ENCODE results near the gene SEC24C. TPM values are rescaled to one million over a fixed set of nuclear protein-coding genes. Genes with fewer than 3 reads are reported as not detected.

Gene SEC24C
- total RNA-seq, 2 experiments from 2014 or later: 87.5 to 88.7 TPM

GRCh38 chr10:73759512-73760115 lies 15.4 kb downstream of the SEC24C start:
- Mint-ChIP-seq H3K27ac (peak overlapping the region; percentile 87), H3K4me3 (peak overlapping the region; percentile 20), H3K9me3 (no peaks in the 10 kb centered on the region), H3K36me3 (ENCODE audit: low read depth) (peaks cover 39% of the 10 kb centered on the region), H3K4me1 (ENCODE audit: low read depth) (peaks cover 53% of the 10 kb centered on the region), H3K27me3 (no peaks in the 10 kb centered on the region)
- DNase-seq: peak; percentile 70
- POLR2A ChIA-PET: interaction anchor here (1.1 to 3.2 kb wide), 9 partner anchors 10 to 50 kb away, joined by 3 to 22 read pairs (median 6); partner anchors contain the start of genes CHCHD1 and ZSWIM8
- no peak for TF ChIP-seq CTCF (IDR thresholded peaks at IDR 0.05)
- ATAC-seq: peak; percentile 81
- CTCF ChIA-PET: interaction anchor here (0.7 to 2.6 kb wide), 3 partner anchors 9 to 22 kb away, joined by 3 to 14 read pairs (median 3); partner anchors contain the start of gene CHCHD1
- intact Hi-C loops (cut with micrococcal nuclease): no loop called here

GRCh38 chr10:73761781-73762180 lies 17.6 kb downstream of the SEC24C start:
- peaks cover 56% of the 10 kb centered on the region for H3K36me3 Mint-ChIP-seq (ENCODE audit: low read depth)
- no peaks in the 10 kb centered on the region for H3K9me3 Mint-ChIP-seq
- no peak for DNase-seq
- peaks cover 53% of the 10 kb centered on the region for H3K4me1 Mint-ChIP-seq (ENCODE audit: low read depth)
- no peak overlapping the region for H3K4me3 Mint-ChIP-seq
- ChIA-PET CTCF (interaction anchor here (0.7 to 3.0 kb wide), 3 partner anchors 11 to 118 kb away, joined by 3 to 14 read pairs (median 3); a partner anchor contains a TSS), POLR2A (interaction anchor here (1.3 to 3.2 kb wide), 2 partner anchors 11 to 37 kb away, joined by 3 to 30 read pairs; a partner anchor contains a TSS)
- intact Hi-C loops (cut with micrococcal nuclease): no loop called here
- ATAC-seq: no peak
- TF ChIP-seq CTCF (IDR thresholded peaks at IDR 0.05): no peak
- H3K27ac Mint-ChIP-seq: peak overlapping the region; percentile 58
- H3K27me3 Mint-ChIP-seq: no peaks in the 10 kb centered on the region

GRCh38 chr10:73762915-73763314 lies 18.7 kb downstream of the SEC24C start:
- POLR2A ChIA-PET: interaction anchor here (0.5 to 3.2 kb wide), 5 partner anchors 9 to 168 kb away, joined by 3 to 30 read pairs (median 4); a partner anchor contains a TSS
- Mint-ChIP-seq H3K4me1 (ENCODE audit: low read depth) (peaks cover 51% of the 10 kb centered on the region), H3K36me3 (ENCODE audit: low read depth) (peaks cover 60% of the 10 kb centered on the region), H3K4me3 (no peak overlapping the region), H3K27ac (peak overlapping the region; percentile 58), H3K27me3 (no peaks in the 10 kb centered on the region), H3K9me3 (no peaks in the 10 kb centered on the region)
- DNase-seq: no peak
- CTCF ChIA-PET: interaction anchor here (1.0 to 3.0 kb wide), 4 partner anchors 10 to 117 kb away, joined by 3 to 14 read pairs (median 4); a partner anchor contains a TSS
- TF ChIP-seq CTCF (IDR thresholded peaks at IDR 0.05): no peak
- intact Hi-C loops (cut with micrococcal nuclease): no loop called here
- no peak for ATAC-seq

GRCh38 chr10:73763343-73763742 lies 19.2 kb downstream of the SEC24C start:
- no peak overlapping the region for H3K4me3 Mint-ChIP-seq
- no peaks in the 10 kb centered on the region for H3K9me3 Mint-ChIP-seq
- H3K27ac Mint-ChIP-seq: peak overlapping the region; percentile 58
- no peak for ATAC-seq
- peaks cover 47% of the 10 kb centered on the region for H3K4me1 Mint-ChIP-seq (ENCODE audit: low read depth)
- no peaks in the 10 kb centered on the region for H3K27me3 Mint-ChIP-seq
- intact Hi-C loops (cut with micrococcal nuclease): no loop called here
- ChIA-PET CTCF (interaction anchor here (1.0 to 3.0 kb wide), 4 partner anchors 9 to 20 kb away, joined by 3 to 14 read pairs (median 4); a partner anchor contains a TSS), POLR2A (interaction anchor here (1.2 to 3.2 kb wide), 3 partner anchors 9 to 31 kb away, joined by 3 to 30 read pairs (median 4); a partner anchor contains a TSS)
- no peak for DNase-seq
- no peak for TF ChIP-seq CTCF (IDR thresholded peaks at IDR 0.05)
- H3K36me3 Mint-ChIP-seq (ENCODE audit: low read depth): peaks cover 60% of the 10 kb centered on the region

- H3K36me3 Mint-ChIP-seq (ENCODE audit: low read depth): peaks cover 65% of the 10 kb centered on the region
- no peaks in the 10 kb centered on the region for H3K27me3 Mint-ChIP-seq
- no peaks in the 10 kb centered on the region for H3K9me3 Mint-ChIP-seq
- ATAC-seq (no peak), DNase-seq (no peak)
- H3K4me3 Mint-ChIP-seq: no peak overlapping the region
- POLR2A ChIA-PET: no interaction called here
- CTCF ChIA-PET: no interaction called here
- no peak for TF ChIP-seq CTCF (IDR thresholded peaks at IDR 0.05)
- peaks cover 40% of the 10 kb centered on the region for H3K4me1 Mint-ChIP-seq (ENCODE audit: low read depth)
- H3K27ac Mint-ChIP-seq: peak overlapping the region; percentile 14
- intact Hi-C loops (cut with micrococcal nuclease): no loop called here
These were observed 20.9 kb downstream of the SEC24C start for GRCh38 chr10:73765066-73765465.
